ENCODE data around the gene DDB1.

Gene DDB1

GRCh38 chr11:61307354-61307753 is 25.6 kb downstream of the DDB1 start:
- Histone ChIP-seq H3K9me3 (ENCODE audit: severe bottlenecking) (no peaks in the 10 kb centered on the region), H3K4me1 (ENCODE audit: insufficient read depth, poor library complexity, severe bottlenecking) (no peaks in the 10 kb centered on the region), H3K27me3 (ENCODE audit: insufficient read depth, poor library complexity, severe bottlenecking) (no peaks in the 10 kb centered on the region), H3K27ac (ENCODE audit: poor library complexity, severe bottlenecking) (no peak overlapping the region), H3K36me3 (ENCODE audit: low read depth) (peaks cover 95% of the 10 kb centered on the region), H3K4me3 (ENCODE audit: severe bottlenecking) (no peak overlapping the region)
- TF ChIP-seq, protein P1, sequence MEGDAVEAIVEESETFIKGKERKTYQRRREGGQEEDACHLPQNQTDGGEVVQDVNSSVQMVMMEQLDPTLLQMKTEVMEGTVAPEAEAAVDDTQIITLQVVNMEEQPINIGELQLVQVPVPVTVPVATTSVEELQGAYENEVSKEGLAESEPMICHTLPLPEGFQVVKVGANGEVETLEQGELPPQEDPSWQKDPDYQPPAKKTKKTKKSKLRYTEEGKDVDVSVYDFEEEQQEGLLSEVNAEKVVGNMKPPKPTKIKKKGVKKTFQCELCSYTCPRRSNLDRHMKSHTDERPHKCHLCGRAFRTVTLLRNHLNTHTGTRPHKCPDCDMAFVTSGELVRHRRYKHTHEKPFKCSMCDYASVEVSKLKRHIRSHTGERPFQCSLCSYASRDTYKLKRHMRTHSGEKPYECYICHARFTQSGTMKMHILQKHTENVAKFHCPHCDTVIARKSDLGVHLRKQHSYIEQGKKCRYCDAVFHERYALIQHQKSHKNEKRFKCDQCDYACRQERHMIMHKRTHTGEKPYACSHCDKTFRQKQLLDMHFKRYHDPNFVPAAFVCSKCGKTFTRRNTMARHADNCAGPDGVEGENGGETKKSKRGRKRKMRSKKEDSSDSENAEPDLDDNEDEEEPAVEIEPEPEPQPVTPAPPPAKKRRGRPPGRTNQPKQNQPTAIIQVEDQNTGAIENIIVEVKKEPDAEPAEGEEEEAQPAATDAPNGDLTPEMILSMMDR (IDR thresholded peaks at IDR 0.05; ENCODE audit: poor library complexity, severe bottlenecking) = no peak
- no peak for DNase-seq (ENCODE audit: low spot score)
- ATAC-seq (ENCODE audit: low read depth) = no peak

DNA sequence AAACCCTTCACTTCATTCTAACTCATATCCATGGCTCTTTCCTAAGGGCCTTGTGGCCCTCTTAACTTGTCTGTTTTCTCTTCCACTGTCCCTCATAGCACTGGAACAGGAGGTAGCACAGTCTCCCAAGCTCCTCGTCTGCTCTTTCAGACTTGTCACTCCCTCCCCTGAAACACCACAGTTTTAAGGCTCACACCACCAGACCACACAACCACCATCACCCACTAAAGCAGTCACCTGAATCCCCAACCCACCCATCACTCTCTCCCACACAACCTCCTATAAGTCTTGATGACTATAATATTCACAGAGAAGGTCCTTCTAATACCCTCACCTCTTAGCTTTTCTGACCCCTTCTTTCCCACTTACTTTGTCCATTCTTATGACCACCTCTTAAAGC is 26.7 kb downstream of the DDB1 start:
- Histone ChIP-seq H3K36me3 (ENCODE audit: low read depth) (peaks cover 95% of the 10 kb centered on the region), H3K4me3 (ENCODE audit: severe bottlenecking) (no peak overlapping the region), H3K4me1 (ENCODE audit: insufficient read depth, poor library complexity, severe bottlenecking) (no peaks in the 10 kb centered on the region), H3K9me3 (ENCODE audit: severe bottlenecking) (no peaks in the 10 kb centered on the region), H3K27ac (ENCODE audit: poor library complexity, severe bottlenecking) (no peak overlapping the region), H3K27me3 (ENCODE audit: insufficient read depth, poor library complexity, severe bottlenecking) (no peaks in the 10 kb centered on the region)
- ATAC-seq (ENCODE audit: low read depth) = no peak
- TF ChIP-seq, protein P1 (IDR thresholded peaks at IDR 0.05; ENCODE audit: poor library complexity, severe bottlenecking) = no peak
- DNase-seq (ENCODE audit: low spot score) = no peak

DNA sequence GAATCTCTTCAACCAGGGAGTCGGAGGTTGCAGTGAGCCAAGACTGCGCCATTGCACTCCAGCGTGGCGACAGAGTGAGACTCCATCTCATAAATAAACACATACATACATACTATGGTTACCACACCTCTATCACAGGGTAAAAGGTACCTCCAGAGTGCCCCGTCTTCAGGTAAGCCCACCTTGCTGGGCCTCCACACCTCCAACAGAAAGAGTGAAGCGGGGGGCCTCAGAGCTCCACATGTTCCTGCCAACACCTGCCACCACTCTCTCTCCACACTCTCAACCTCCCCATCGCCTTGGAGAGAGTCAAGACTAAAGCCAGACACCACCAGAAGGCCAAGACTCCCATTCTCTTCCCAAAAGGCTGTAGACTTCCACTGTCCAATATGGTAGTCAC is 27.5 kb downstream of the DDB1 start:
- no peaks in the 10 kb centered on the region for H3K4me1 ChIP-seq (ENCODE audit: insufficient read depth, poor library complexity, severe bottlenecking)
- no peak overlapping the region for H3K4me3 ChIP-seq (ENCODE audit: severe bottlenecking)
- H3K36me3 ChIP-seq (ENCODE audit: low read depth) = peaks cover 94% of the 10 kb centered on the region
- H3K9me3 ChIP-seq (ENCODE audit: severe bottlenecking) = no peaks in the 10 kb centered on the region
- TF ChIP-seq, protein P1 (IDR thresholded peaks at IDR 0.05; ENCODE audit: poor library complexity, severe bottlenecking) = no peak
- H3K27ac ChIP-seq (ENCODE audit: poor library complexity, severe bottlenecking) = no peak overlapping the region
- H3K27me3 ChIP-seq (ENCODE audit: insufficient read depth, poor library complexity, severe bottlenecking) = no peaks in the 10 kb centered on the region
- DNase-seq (ENCODE audit: low spot score) (no peak), ATAC-seq (ENCODE audit: low read depth) (no peak)

DNA sequence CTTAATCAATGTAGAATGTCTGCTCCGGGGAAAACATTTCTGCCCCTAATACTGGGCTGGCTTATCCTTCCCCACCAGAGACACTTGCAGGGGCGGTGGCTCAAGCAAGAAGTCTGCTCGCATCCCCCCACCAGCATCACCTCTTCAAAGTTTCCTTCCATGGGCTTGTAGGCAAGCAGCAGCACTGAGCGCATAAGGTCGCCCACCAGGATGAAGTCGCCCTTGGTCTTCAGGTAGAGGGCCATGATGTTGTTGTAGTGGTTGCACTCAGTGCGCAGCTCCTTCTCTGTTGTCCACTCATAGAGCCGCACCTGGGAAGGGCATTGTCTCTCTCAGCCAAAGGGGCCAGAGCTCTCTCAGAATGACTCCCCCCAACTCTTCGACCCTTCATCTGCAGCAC is 29.2 kb downstream of the DDB1 start:
- Histone ChIP-seq H3K27me3 (ENCODE audit: insufficient read depth, poor library complexity, severe bottlenecking) (no peaks in the 10 kb centered on the region), H3K27ac (ENCODE audit: poor library complexity, severe bottlenecking) (no peak overlapping the region), H3K4me3 (ENCODE audit: severe bottlenecking) (no peak overlapping the region), H3K9me3 (ENCODE audit: severe bottlenecking) (no peaks in the 10 kb centered on the region), H3K4me1 (ENCODE audit: insufficient read depth, poor library complexity, severe bottlenecking) (no peaks in the 10 kb centered on the region), H3K36me3 (ENCODE audit: low read depth) (peaks cover 84% of the 10 kb centered on the region)
- TF ChIP-seq, protein P1 (IDR thresholded peaks at IDR 0.05; ENCODE audit: poor library complexity, severe bottlenecking) = no peak
- ATAC-seq (ENCODE audit: low read depth) (no peak), DNase-seq (ENCODE audit: low spot score) (no peak)

DNA sequence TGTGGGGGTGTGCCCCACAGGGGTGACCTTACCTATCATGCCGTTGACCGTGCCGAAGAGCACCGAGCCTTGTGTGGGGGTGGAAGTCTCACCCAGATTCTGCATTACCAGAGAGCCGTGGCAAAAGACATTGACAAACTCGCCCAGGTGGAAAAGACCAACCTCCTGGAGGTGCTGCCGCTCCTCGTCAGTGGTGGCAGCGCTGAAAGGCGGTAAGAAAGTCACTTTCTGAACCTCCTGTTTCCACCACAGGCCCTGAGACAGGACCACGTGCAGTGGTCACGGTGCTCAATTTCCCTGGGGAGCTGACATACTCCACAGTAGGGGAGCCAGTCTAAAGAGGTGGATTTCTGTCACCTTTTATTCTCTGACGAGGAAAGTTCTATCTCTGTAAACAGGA is 30.4 kb downstream of the DDB1 start:
- TF ChIP-seq, protein P1 (IDR thresholded peaks at IDR 0.05; ENCODE audit: poor library complexity, severe bottlenecking) = no peak
- no peak for ATAC-seq (ENCODE audit: low read depth)
- Histone ChIP-seq H3K4me3 (ENCODE audit: severe bottlenecking) (no peak overlapping the region), H3K4me1 (ENCODE audit: insufficient read depth, poor library complexity, severe bottlenecking) (peaks cover 9% of the 10 kb centered on the region), H3K36me3 (ENCODE audit: low read depth) (peaks cover 74% of the 10 kb centered on the region), H3K9me3 (ENCODE audit: severe bottlenecking) (no peaks in the 10 kb centered on the region), H3K27me3 (ENCODE audit: insufficient read depth, poor library complexity, severe bottlenecking) (no peaks in the 10 kb centered on the region), H3K27ac (ENCODE audit: poor library complexity, severe bottlenecking) (no peak overlapping the region)
- DNase-seq (ENCODE audit: low spot score) = no peak
